Astrocyte (in vitro differentiated cells and primary cell): ENCODE measurements around the gene STX4.

ENCODE experiments used
- EZH2 ChIP-seq: IDR thresholded peaks from 2 replicates; pipeline ENCODE4 v1.6.1; 2012; ENCODE audit warnings: mild to moderate bottlenecking, low read length, inconsistent platforms; ENCODE audit not compliant: insufficient read depth
- TF ChIP-seq, protein P1 (sequence below): IDR thresholded peaks from 2 replicates; pipeline ENCODE4 v1.5.1; 2011; ENCODE audit warnings: low read depth, mild to moderate bottlenecking, inconsistent platforms, low read length, moderate library complexity; ENCODE audit not compliant: insufficient read depth

DNA sequence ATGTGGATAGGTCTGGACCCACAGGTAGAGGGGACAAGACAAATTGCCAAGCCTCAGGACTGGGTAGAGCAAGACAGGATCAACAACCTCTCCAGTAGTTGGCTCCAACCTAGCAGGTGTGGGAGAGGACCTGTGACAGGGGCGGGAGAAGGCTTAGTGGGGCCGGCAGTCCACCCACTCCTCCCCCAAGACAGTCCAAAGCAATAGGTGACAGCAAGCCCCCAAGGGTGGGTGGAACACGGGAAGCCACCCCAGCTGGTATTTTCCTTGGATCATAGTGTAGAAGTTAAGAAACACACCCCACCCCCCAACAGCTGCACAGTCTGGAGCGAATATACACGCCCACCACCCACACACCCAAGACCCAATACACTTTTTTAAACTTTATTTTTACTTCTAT lies 4.1 kb upstream of the STX4 start:
- TF ChIP-seq, protein P1, sequence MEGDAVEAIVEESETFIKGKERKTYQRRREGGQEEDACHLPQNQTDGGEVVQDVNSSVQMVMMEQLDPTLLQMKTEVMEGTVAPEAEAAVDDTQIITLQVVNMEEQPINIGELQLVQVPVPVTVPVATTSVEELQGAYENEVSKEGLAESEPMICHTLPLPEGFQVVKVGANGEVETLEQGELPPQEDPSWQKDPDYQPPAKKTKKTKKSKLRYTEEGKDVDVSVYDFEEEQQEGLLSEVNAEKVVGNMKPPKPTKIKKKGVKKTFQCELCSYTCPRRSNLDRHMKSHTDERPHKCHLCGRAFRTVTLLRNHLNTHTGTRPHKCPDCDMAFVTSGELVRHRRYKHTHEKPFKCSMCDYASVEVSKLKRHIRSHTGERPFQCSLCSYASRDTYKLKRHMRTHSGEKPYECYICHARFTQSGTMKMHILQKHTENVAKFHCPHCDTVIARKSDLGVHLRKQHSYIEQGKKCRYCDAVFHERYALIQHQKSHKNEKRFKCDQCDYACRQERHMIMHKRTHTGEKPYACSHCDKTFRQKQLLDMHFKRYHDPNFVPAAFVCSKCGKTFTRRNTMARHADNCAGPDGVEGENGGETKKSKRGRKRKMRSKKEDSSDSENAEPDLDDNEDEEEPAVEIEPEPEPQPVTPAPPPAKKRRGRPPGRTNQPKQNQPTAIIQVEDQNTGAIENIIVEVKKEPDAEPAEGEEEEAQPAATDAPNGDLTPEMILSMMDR: no peak
- TF ChIP-seq EZH2: no peak
